ENCODE measurements around the gene PRR12.

The PRR12 gene

DNA sequence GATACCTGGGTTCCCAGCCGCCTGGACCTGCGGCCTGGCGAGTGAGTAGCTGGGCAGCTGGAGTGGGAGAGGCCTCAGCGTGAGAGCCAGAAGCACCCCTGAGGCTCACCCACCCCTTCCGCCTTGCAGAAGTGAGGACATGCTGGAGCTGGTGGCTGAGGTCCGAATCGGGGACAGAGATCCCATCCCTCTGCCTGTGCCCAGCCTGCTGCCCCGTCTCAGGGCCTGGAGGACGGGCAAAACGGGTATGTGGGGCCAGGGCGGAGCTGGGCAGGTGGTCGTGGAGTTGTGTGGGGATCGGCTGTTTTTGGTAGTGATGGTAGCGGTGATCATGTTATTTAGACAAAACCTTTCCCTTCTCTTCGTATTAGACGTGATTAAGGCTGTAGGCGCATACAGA lies 55.6 kb downstream of the PRR12 start:
- TF ChIP-seq, protein P1, sequence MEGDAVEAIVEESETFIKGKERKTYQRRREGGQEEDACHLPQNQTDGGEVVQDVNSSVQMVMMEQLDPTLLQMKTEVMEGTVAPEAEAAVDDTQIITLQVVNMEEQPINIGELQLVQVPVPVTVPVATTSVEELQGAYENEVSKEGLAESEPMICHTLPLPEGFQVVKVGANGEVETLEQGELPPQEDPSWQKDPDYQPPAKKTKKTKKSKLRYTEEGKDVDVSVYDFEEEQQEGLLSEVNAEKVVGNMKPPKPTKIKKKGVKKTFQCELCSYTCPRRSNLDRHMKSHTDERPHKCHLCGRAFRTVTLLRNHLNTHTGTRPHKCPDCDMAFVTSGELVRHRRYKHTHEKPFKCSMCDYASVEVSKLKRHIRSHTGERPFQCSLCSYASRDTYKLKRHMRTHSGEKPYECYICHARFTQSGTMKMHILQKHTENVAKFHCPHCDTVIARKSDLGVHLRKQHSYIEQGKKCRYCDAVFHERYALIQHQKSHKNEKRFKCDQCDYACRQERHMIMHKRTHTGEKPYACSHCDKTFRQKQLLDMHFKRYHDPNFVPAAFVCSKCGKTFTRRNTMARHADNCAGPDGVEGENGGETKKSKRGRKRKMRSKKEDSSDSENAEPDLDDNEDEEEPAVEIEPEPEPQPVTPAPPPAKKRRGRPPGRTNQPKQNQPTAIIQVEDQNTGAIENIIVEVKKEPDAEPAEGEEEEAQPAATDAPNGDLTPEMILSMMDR (IDR thresholded peaks at IDR 0.05; ENCODE audit: borderline replicate concordance, insufficient read depth, low read depth, low read length), result no peak

DNA sequence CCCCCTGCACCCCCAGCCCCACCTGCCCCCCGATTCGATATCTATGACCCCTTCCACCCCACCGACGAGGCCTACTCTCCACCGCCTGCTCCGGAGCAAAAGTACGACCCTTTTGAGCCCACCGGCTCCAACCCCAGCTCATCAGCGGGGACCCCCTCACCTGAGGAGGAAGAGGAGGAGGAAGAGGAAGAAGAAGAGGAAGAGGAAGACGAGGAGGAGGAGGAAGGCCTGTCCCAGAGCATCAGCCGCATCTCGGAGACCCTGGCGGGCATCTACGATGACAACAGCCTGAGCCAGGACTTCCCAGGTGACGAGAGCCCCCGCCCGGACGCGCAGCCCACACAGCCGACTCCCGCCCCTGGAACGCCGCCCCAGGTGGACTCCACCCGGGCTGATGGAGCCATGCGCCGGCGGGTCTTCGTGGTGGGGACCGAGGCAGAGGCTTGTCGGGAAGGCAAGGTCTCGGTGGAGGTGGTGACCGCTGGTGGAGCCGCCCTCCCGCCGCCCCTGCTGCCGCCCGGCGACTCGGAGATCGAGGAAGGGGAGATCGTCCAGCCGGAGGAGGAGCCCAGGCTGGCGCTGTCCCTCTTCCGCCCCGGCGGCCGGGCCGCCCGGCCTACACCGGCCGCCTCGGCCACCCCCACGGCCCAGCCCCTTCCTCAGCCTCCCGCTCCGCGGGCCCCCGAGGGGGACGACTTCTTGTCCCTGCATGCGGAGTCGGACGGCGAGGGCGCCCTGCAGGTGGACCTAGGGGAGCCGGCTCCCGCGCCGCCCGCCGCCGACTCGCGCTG lies 60.2 kb downstream of the PRR12 start:
- TF ChIP-seq, protein P1 (IDR thresholded peaks at IDR 0.05; ENCODE audit: borderline replicate concordance, insufficient read depth, low read depth, low read length), result no peak
- no peak overlapping the region for H3K4me3 ChIP-seq (ENCODE audit: low read depth, low read length)

More for the DNA sequence above, 55.6 kb downstream of the PRR12 start:
- H3K4me3 ChIP-seq (ENCODE audit: low read depth, low read length), result no peak overlapping the region

DNA sequence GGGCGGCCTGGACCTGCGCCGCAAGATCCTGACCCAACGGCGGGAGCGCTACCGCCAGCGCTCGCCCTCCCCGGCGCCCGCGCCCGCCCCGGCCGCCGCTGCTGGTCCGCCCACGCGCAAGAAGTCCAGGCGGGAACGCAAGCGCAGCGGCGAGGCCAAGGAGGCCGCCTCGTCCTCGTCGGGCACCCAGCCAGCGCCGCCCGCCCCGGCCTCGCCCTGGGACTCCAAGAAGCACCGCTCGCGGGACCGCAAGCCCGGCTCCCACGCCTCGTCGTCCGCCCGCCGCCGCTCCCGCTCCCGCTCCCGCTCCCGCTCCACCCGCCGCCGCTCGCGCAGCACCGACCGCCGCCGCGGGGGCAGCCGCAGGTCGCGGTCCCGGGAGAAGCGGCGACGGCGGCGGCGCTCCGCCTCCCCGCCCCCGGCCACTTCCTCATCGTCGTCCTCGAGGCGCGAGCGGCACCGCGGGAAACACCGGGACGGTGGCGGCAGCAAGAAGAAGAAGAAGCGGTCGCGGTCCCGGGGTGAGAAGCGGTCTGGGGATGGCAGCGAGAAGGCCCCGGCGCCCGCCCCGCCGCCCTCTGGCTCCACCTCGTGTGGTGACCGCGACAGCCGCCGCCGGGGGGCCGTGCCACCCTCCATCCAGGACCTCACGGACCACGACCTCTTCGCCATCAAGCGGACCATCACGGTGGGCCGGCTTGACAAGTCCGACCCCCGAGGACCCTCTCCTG lies 61.0 kb downstream of the PRR12 start:
- H3K4me3 ChIP-seq (ENCODE audit: low read depth, low read length), result no peak overlapping the region
- TF ChIP-seq, protein P1 (IDR thresholded peaks at IDR 0.05; ENCODE audit: borderline replicate concordance, insufficient read depth, low read depth, low read length), result no peak

DNA sequence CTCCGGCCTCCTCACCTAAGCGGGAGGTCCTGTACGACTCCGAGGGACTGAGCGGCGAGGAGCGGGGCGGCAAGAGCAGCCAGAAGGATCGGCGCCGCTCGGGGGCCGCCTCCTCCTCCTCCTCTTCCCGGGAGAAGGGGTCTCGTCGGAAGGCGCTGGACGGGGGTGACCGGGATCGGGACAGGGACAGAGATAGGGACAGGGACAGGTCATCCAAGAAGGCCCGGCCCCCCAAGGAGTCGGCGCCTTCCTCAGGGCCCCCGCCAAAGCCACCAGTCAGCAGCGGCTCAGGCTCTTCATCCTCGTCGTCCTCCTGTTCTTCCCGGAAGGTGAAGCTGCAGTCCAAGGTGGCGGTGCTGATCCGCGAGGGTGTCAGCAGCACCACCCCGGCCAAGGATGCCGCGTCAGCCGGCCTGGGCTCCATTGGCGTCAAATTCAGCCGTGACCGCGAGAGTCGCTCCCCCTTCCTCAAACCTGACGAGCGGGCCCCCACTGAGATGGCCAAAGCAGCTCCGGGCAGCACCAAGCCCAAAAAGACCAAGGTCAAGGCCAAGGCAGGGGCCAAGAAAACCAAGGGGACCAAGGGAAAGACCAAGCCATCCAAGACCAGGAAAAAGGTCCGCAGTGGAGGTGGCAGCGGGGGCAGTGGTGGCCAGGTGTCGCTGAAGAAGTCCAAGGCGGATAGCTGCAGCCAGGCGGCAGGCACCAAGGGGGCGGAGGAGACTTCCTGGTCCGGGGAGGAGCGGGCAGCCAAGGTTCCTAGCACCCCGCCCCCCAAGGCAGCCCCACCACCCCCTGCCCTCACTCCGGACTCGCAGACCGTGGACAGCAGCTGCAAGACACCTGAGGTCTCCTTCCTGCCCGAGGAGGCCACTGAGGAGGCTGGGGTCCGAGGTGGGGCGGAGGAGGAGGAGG lies 61.8 kb downstream of the PRR12 start:
- TF ChIP-seq, protein P1 (IDR thresholded peaks at IDR 0.05; ENCODE audit: borderline replicate concordance, insufficient read depth, low read depth, low read length), result no peak
- H3K4me3 ChIP-seq (ENCODE audit: low read depth, low read length), result no peak overlapping the region

DNA sequence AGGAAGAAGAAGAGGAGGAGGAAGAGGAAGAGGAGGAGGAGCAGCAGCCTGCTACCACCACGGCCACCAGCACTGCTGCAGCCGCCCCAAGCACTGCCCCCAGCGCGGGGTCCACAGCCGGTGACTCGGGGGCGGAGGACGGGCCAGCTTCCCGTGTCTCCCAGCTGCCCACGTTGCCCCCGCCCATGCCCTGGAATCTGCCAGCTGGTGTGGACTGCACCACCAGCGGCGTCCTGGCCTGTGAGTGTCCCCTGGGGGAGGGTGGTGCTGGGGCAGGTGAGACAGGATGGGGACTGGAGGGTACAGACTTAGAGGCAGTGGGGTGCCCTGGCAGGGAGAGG lies 62.5 kb downstream of the PRR12 start:
- H3K4me3 ChIP-seq (ENCODE audit: low read depth, low read length), result no peak overlapping the region
- TF ChIP-seq, protein P1 (IDR thresholded peaks at IDR 0.05; ENCODE audit: borderline replicate concordance, insufficient read depth, low read depth, low read length), result no peak

DNA sequence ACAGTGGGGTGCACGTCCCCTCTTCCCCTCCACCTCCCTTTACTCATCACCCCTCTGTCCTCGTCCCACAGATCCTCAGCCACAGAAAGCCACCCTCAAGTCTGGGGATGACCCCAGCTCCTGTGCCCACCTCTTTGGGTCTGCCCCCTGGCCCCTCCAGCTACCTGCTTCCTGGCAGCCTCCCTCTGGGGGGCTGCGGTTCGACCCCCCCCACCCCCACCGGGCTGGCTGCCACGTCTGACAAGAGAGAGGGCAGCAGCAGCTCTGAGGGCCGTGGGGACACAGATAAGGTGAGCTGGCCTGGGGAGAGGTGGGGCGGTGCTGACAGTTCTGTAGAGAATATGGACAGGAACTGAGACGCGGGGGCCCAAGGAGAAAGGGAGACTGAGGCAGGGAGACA lies 63.6 kb downstream of the PRR12 start:
- H3K4me3 ChIP-seq (ENCODE audit: low read depth, low read length), result no peak overlapping the region
- TF ChIP-seq, protein P1 (IDR thresholded peaks at IDR 0.05; ENCODE audit: borderline replicate concordance, insufficient read depth, low read depth, low read length), result no peak
